GM12873 (cell line): Measurements from ENCODE around the gene SLFN13.

ENCODE experiments used
- CTCF ChIP-seq: IDR thresholded peaks from 2 replicates; pipeline ENCODE4 v1.5.1; 2012; ENCODE audit warnings: low read depth, mild to moderate bottlenecking, moderate library complexity, low read length, control low read depth; ENCODE audit not compliant: insufficient read depth; ENCODE audit errors: missing control alignments

Gene SLFN13

DNA sequence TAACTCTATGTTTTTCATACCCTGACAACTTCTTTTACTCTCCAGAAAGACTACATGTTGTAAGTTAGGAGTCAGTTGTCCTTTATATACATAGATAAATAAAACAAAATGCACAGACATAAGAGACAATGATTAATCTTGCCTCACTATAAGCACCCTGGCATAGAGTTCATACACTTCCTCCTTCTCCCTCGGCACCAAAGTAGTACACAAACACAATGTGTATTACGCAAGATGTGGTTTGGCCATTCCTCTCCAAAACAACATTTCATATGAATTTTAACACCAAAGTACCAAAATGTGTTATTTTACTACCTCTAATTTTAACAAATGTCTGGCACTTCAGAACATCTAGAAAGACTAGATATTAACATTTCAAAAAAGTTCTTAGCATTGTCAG is 57.9 kb downstream of the SLFN13 start:
- no peak for TF ChIP-seq CTCF

DNA sequence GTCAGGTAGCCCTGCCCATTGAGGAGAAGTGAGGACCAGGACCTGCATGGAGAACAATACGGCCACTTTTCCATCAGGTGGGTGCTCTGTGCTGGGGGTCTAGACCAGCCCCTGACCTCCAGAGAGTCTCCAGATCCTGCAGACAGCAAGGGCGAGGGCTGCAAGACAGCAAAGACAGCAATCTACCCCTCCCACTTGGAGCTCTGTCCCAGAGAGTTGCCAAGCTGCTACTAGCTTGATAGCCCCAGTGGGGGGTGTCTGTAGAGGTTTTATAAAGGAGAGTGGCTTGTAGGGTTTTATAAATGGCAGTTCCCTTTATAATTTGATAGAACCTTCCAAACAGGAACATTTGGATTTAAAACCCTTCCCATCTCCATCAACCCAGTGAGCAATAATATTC is 58.4 kb downstream of the SLFN13 start:
- TF ChIP-seq CTCF, result no peak

GRCh38 chr17:35387496-35387895 is 61.1 kb downstream of the SLFN13 start:
- no peak for TF ChIP-seq CTCF
